ENCODE results near the gene ZNF23. TPM values are rescaled to one million over a fixed set of nuclear protein-coding genes. Genes with fewer than 3 reads are reported as not detected.
A peak's percentile ranks its signal among the peaks of the same experiment; 100 is the strongest.

Gene ZNF23
- total and polyA plus RNA-seq, 10 of the 15 experiments (the other 5 are each of a cell fraction or from before 2014, with no cell fraction given): 3.6 to 11.5 (median 8.7) TPM

GRCh38 chr16:71461686-71462648, at the start of gene ZNF23 (continued):
- TF ChIP-seq HSF1 (IDR thresholded peaks at IDR 0.05; ENCODE audit: low read depth, low read length): no peak
- TF ChIP-seq, protein P1, sequence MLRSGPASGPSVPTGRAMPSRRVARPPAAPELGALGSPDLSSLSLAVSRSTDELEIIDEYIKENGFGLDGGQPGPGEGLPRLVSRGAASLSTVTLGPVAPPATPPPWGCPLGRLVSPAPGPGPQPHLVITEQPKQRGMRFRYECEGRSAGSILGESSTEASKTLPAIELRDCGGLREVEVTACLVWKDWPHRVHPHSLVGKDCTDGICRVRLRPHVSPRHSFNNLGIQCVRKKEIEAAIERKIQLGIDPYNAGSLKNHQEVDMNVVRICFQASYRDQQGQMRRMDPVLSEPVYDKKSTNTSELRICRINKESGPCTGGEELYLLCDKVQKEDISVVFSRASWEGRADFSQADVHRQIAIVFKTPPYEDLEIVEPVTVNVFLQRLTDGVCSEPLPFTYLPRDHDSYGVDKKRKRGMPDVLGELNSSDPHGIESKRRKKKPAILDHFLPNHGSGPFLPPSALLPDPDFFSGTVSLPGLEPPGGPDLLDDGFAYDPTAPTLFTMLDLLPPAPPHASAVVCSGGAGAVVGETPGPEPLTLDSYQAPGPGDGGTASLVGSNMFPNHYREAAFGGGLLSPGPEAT (IDR thresholded peaks at IDR 0.05; ENCODE audit: low read depth): peak; percentile 92
- TF ChIP-seq ZZZ3 (IDR thresholded peaks at IDR 0.05; ENCODE audit: control insufficient read depth, insufficient read length, low read depth): no peak
- TF ChIP-seq IKZF2 (IDR thresholded peaks at IDR 0.05): peak in 1 of 2 experiments; percentile 28; a peak in 1 of 4 replicates
- no peak for TF ChIP-seq STAT3 (IDR thresholded peaks at IDR 0.05; ENCODE audit: low read depth, low read length)
- TF ChIP-seq POLR2AphosphoS2 (IDR thresholded peaks at IDR 0.05; ENCODE audit: low read depth, low read length): peak; percentile 97
- no peak for TF ChIP-seq MYB (IDR thresholded peaks at IDR 0.05; ENCODE audit: borderline replicate concordance, low read depth, low read length)
- TF ChIP-seq JUND (IDR thresholded peaks at IDR 0.05; ENCODE audit: low read depth, low read length): no peak
- no peak for TF ChIP-seq CBX3 (IDR thresholded peaks at IDR 0.05; ENCODE audit: borderline replicate concordance, low read depth)
- TF ChIP-seq HDGF (IDR thresholded peaks at IDR 0.05): peak; percentile 65; the same call in 1 of the 2 replicates
- TF ChIP-seq SIX5 (IDR thresholded peaks at IDR 0.05; ENCODE audit: low read depth, low read length, severe bottlenecking): peak; percentile 48
- no peak for TF ChIP-seq NFXL1 (IDR thresholded peaks at IDR 0.05; ENCODE audit: borderline replicate concordance)
- TF ChIP-seq EED (IDR thresholded peaks at IDR 0.05; ENCODE audit: low read depth): peak; percentile 26; the same call in 1 of the 2 replicates
- peak; percentile 20; the same call in 1 of the 2 replicates for TF ChIP-seq ZNF24 (IDR thresholded peaks at IDR 0.05)
- peak; percentile 35 to 86; a peak in 3 of 4 replicates for TF ChIP-seq BHLHE40 (IDR thresholded peaks at IDR 0.05; ENCODE audit: borderline replicate concordance in 1 of 2, low read depth in 2 of 2, low read length in 1 of 2)
- peak; percentile 100 for TF ChIP-seq PAX5 (IDR thresholded peaks at IDR 0.05; ENCODE audit: borderline replicate concordance, low read depth, low read length)
- TF ChIP-seq ZBED1 (IDR thresholded peaks at IDR 0.05; ENCODE audit: borderline replicate concordance): 0 out of 2 replicates have a peak, but pooled peaks have one; percentile 45
- TF ChIP-seq BRCA1 (IDR thresholded peaks at IDR 0.05; ENCODE audit: low read depth, low read length): no peak
- TF ChIP-seq ATF7 (IDR thresholded peaks at IDR 0.05; ENCODE audit: low read depth): 0 out of 2 replicates have a peak, but pooled peaks have one; percentile 21
- TF ChIP-seq, protein P2, sequence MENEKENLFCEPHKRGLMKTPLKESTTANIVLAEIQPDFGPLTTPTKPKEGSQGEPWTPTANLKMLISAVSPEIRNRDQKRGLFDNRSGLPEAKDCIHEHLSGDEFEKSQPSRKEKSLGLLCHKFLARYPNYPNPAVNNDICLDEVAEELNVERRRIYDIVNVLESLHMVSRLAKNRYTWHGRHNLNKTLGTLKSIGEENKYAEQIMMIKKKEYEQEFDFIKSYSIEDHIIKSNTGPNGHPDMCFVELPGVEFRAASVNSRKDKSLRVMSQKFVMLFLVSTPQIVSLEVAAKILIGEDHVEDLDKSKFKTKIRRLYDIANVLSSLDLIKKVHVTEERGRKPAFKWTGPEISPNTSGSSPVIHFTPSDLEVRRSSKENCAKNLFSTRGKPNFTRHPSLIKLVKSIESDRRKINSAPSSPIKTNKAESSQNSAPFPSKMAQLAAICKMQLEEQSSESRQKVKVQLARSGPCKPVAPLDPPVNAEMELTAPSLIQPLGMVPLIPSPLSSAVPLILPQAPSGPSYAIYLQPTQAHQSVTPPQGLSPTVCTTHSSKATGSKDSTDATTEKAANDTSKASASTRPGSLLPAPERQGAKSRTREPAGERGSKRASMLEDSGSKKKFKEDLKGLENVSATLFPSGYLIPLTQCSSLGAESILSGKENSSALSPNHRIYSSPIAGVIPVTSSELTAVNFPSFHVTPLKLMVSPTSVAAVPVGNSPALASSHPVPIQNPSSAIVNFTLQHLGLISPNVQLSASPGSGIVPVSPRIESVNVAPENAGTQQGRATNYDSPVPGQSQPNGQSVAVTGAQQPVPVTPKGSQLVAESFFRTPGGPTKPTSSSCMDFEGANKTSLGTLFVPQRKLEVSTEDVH (IDR thresholded peaks at IDR 0.05; ENCODE audit: low read depth, partially characterized antibody): peak; percentile 58
- peak; percentile 86 for TF ChIP-seq TCF3 (IDR thresholded peaks at IDR 0.05; ENCODE audit: borderline replicate concordance, insufficient read depth, low read depth, low read length)
- no peak for TF ChIP-seq NFYA (IDR thresholded peaks at IDR 0.05; ENCODE audit: borderline replicate concordance, low read depth, low read length)

Data from GM12878 (cell line).